Esophagus squamous epithelium (tissue), 5 donors: Measurements from ENCODE around the gene DMRTC2. TPM values are rescaled to one million over a fixed set of nuclear protein-coding genes. Genes with fewer than 3 reads are reported as not detected.

ENCODE experiments used
- DNase-seq: peaks from one replicate; lab custom pipeline; 2025; lab: John Stamatoyannopoulos, UW
- H3K27ac ChIP-seq, 4 donors: fragments of 200-600 bp; sonication (generic); one replicate each; pipeline ENCODE4 v1.5.1; 2016 to 2019; ENCODE audit warnings: mild to moderate bottlenecking in 1 of 4
- H3K27me3 ChIP-seq, 4 donors: fragments of 200-600 bp; sonication (generic); 1 replicate in 3 of 4; 2 replicates in 1 of 4; pipeline versions ENCODE4 v1.5.1 to v1.6.0; 2017 to 2021; ENCODE audit warnings: antibody characterized with exemption in 1 of 4
- H3K36me3 ChIP-seq, 3 donors: fragments of 200-600 bp; sonication (generic); one replicate each; pipeline ENCODE4 v1.5.1; 2016 to 2019
- H3K4me1 ChIP-seq, 3 donors: fragments of 200-600 bp; sonication (generic); one replicate each; pipeline ENCODE4 v1.5.1; 2017 to 2019
- H3K4me3 ChIP-seq, 4 donors: fragments of 200-600 bp; sonication (generic); 1 replicate in 3 of 4; 2 replicates in 1 of 4; pipeline ENCODE4 v1.5.1; 2016 to 2019; ENCODE audit warnings: mild to moderate bottlenecking in 2 of 4, moderate library complexity in 1 of 4
- H3K9me3 ChIP-seq, 3 donors: fragments of 200-600 bp; sonication (generic); one replicate each; pipeline ENCODE4 v1.5.1; 2016 to 2019
- POLR2A ChIP-seq, 4 donors: fragments of 450-650 bp; IDR thresholded peaks; one replicate each; pipeline ENCODE4 v1.6.1; 2017; ENCODE audit warnings: antibody characterized with exemption in 4 of 4, mild to moderate bottlenecking in 4 of 4, moderate library complexity in 3 of 4
- WGBS, 2 donors: methylation state at CpG; one replicate each; pipeline ENCODE4 v1.1.5; 2018; 5-methylcytosine and 5-hydroxymethylcytosine counted together
- intact Hi-C: fragments of 100-400 bp; cut with DNase I; formaldehyde crosslinking; loops from one replicate; pipeline ENCODE4 v1.15.0; 2022
- total RNA-seq, 4 donors: library from RNA; depleted of rRNA; stranded (reverse); fragments of >200 nt; gene quantifications; one replicate each; pipeline ENCODE4 v1.1.0, GENCODE V29; 2016
- TF ChIP-seq, protein P1 (sequence below), 6 experiments: fragments of 450-650 bp in 4 of 6; fragments of 200-600 bp in 2 of 6; sonication (generic) in 2 of 6; IDR thresholded peaks; one replicate each; pipeline ENCODE4 v1.5.1; 2016 to 2019; ENCODE audit warnings: antibody characterized with exemption in 6 of 6, mild to moderate bottlenecking in 4 of 6, moderate library complexity in 4 of 6
- donor health status: DM: yes; HTN: yes; CAD: no.

Gene DMRTC2
- total RNA-seq, 4 donors from 2014 or later = not detected

DNA sequence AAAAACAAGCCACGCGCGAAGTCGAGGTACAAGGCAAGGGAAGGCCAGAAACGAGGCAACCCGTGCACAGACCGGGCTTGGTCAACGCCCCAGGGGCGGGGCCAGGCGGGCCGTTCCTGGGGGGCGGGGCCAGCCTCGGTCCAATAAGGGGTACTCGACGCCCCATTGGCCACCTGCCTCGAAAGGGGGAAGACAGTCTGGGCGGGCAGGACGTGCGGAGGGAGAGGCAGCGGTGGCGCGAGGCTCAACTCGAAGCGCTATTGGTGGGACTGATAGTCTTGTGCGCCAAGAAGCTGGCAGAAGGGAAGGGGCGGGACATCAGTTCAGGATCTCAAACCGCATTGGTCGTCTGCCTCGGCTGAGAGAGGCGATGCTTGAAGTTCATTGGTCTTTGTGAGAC is 241 bp upstream of the DMRTC2 start, which contains the start of gene LYPD4:
Gene LYPD4 (minus strand): TSS at position 83 of the 400 bp plus-strand sequence. CDS start 5,398 bp downstream, outside the sequence.
- Histone ChIP-seq H3K27ac (no peak within 1 kb of the TSS), H3K4me1 (no peaks in the 10 kb centered on the region), H3K4me3 (no peak within 1 kb of the TSS), H3K27me3 (peaks cover 0 to 44% (median 0%) of the 10 kb centered on the region in 4 donors), H3K36me3 (no peaks in the 10 kb centered on the region), H3K9me3 (no peaks in the 10 kb centered on the region)
- intact Hi-C loops = no loop called here
- WGBS, 2 donors = 83 to 85% methylated on average over 28 of the region's 30 CpGs
- DNase-seq = no peak
- TF ChIP-seq POLR2A (IDR thresholded peaks at IDR 0.05) = no peak
- TF ChIP-seq, protein P1, sequence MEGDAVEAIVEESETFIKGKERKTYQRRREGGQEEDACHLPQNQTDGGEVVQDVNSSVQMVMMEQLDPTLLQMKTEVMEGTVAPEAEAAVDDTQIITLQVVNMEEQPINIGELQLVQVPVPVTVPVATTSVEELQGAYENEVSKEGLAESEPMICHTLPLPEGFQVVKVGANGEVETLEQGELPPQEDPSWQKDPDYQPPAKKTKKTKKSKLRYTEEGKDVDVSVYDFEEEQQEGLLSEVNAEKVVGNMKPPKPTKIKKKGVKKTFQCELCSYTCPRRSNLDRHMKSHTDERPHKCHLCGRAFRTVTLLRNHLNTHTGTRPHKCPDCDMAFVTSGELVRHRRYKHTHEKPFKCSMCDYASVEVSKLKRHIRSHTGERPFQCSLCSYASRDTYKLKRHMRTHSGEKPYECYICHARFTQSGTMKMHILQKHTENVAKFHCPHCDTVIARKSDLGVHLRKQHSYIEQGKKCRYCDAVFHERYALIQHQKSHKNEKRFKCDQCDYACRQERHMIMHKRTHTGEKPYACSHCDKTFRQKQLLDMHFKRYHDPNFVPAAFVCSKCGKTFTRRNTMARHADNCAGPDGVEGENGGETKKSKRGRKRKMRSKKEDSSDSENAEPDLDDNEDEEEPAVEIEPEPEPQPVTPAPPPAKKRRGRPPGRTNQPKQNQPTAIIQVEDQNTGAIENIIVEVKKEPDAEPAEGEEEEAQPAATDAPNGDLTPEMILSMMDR (IDR thresholded peaks at IDR 0.05) = no peak

DNA sequence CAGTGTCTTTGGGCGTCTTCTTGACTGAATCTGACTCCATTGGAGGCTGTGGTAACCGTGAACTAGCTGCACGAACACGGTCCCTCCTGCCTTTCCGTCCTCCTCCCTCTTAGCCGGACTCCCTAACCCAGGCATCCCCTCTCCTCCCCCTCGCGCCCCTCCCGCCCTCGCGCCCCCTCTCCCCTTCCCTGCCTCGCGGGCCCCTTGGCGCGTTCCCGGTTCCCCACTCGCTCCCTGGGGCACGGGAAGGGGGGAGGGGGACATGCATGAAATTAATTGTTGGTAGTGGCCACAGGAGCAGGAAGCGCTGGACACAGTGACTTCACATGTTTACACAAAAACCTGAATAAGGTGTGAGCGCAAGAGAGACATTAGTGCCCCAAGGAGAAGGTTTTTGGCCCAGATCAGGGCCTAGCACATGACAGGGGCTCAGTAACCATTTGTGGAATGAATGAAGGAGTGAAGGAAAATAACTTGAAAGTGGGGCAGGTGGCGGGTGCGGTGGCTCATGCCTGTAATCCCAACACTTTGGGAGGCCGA is 279 bp downstream of the DMRTC2 start:
- no peaks in the 10 kb centered on the region for H3K36me3 ChIP-seq
- 90% methylated on average over 8 to 11 of the region's 23 CpGs for WGBS, 2 donors
- intact Hi-C loops = no loop called here
- no peak for DNase-seq
- peaks cover 0 to 44% (median 0%) of the 10 kb centered on the region in 4 donors for H3K27me3 ChIP-seq
- H3K4me3 ChIP-seq = no peak overlapping the region
- TF ChIP-seq POLR2A (IDR thresholded peaks at IDR 0.05) = no peak
- TF ChIP-seq, protein P1 (IDR thresholded peaks at IDR 0.05) = no peak
- H3K27ac ChIP-seq = no peak overlapping the region
- H3K4me1 ChIP-seq = no peaks in the 10 kb centered on the region
- H3K9me3 ChIP-seq = no peaks in the 10 kb centered on the region

DNA sequence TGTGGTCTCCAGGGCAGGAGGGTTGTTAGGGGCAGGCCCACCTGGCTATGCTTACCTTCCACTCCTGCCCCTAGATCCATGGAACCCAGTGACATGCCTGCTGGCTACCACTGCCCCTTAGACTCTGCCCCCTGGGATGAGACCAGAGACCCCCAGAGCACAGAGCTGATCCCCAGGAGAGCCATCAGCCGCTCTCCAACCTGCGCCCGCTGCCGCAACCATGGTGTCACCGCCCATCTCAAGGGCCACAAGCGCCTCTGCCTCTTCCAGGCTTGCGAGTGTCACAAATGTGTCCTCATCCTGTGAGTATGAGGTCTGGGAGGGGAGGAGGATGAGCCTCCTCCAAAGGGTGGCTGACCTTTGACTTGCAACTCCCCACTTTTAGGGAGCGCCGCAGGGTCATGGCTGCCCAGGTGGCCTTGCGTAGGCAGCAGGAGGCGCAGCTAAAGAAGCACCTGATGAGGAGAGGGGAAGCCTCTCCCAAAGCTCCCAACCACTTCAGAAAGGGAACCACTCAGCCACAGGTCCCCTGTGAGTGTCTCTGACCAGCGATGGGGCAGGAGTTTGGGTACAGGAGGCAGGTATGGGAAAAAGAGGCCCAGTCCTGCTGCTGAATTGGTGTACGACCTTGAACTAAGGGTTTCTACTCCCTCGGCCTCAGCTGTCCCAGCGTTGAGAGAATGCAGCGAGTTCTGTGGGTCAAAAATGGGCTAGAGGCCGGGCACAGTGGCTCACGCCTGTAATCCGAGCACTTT is 2.7 kb downstream of the DMRTC2 start:
- H3K4me1 ChIP-seq = no peaks in the 10 kb centered on the region
- no peak overlapping the region for H3K27ac ChIP-seq
- TF ChIP-seq, protein P1 (IDR thresholded peaks at IDR 0.05) = no peak
- TF ChIP-seq POLR2A (IDR thresholded peaks at IDR 0.05) = no peak
- DNase-seq = no peak
- no peaks in the 10 kb centered on the region for H3K9me3 ChIP-seq
- WGBS, 2 donors = 82 to 88% methylated on average over 7 to 18 of the region's 19 CpGs
- no peaks in the 10 kb centered on the region for H3K36me3 ChIP-seq
- intact Hi-C loops = no loop called here
- peaks cover 0 to 43% (median 0%) of the 10 kb centered on the region in 4 donors for H3K27me3 ChIP-seq
- no peak overlapping the region for H3K4me3 ChIP-seq

DNA sequence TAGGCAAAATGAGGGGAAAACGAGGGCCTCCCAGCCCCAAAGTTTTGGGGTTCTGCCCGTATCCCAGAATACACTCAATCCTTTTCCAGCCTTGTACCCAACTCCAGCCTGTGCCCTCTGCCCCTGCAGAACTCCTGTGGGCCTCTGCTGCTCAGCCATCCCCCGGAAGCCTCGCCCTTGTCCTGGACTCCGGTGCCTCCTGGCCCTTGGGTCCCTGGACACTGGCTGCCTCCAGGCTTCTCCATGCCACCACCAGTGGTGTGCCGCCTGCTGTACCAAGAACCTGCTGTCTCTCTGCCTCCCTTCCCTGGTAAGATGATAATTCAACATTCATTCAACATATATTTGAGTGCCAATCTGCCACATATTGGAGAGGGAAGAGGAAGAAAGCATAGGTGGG is 3.8 kb downstream of the DMRTC2 start:
- no peak for DNase-seq
- intact Hi-C loops = no loop called here
- Histone ChIP-seq H3K4me1 (no peaks in the 10 kb centered on the region), H3K27ac (no peak overlapping the region), H3K27me3 (peaks cover 0 to 53% (median 0%) of the 10 kb centered on the region in 4 donors), H3K36me3 (no peaks in the 10 kb centered on the region), H3K4me3 (no peak overlapping the region), H3K9me3 (no peaks in the 10 kb centered on the region)
- 90 to 91% methylated on average over 5 to 6 of the region's 6 CpGs for WGBS, 2 donors
- no peak for TF ChIP-seq POLR2A (IDR thresholded peaks at IDR 0.05)
- TF ChIP-seq, protein P1 (IDR thresholded peaks at IDR 0.05) = no peak

DNA sequence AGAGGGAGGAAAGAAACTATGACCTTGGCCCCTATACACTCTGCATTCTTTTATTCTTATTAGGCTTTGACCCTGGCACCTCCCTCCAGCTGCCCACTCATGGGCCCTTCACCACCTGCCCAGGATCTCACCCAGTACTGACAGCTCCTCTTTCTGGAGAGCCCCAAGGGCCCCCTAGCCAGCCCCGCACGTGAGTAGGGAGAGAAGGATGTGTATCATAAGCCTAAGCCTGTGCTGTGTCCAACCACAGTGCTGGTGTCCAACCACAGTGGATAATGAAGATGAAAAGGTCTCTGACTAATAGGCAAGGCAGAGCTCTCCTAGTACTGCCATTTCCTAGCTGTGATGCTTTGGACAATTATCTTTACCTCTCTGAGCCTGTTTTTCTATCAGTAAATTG is 4.2 kb downstream of the DMRTC2 start:
- intact Hi-C loops = no loop called here
- WGBS, 2 donors = 33% methylated on average over 1 of the region's 2 CpGs; no CpG with 5 or more reads in 1 of the 2 donors
- Histone ChIP-seq H3K27ac (no peak overlapping the region), H3K4me1 (no peaks in the 10 kb centered on the region), H3K27me3 (peaks cover 0 to 57% (median 0%) of the 10 kb centered on the region in 4 donors), H3K4me3 (no peak overlapping the region), H3K36me3 (no peaks in the 10 kb centered on the region), H3K9me3 (no peaks in the 10 kb centered on the region)
- no peak for DNase-seq
- no peak for TF ChIP-seq POLR2A (IDR thresholded peaks at IDR 0.05)
- TF ChIP-seq, protein P1 (IDR thresholded peaks at IDR 0.05) = no peak
